H1 (cell line): ENCODE measurements around the gene UQCC3. TPM values are rescaled to one million over a fixed set of nuclear protein-coding genes. Genes with fewer than 3 reads are reported as not detected.

Experiments used
- CTCF ChIA-PET: fragments of 300-600 bp; sonication (Branson Sonifier 250); formaldehyde crosslinking; loops from one replicate; lab custom pipeline; 2021; ENCODE audit not compliant: partially characterized antibody; lab: Charles Lee
- POLR2A ChIA-PET: fragments of 300-600 bp; sonication (Branson Sonifier 250); formaldehyde crosslinking; loops from one replicate; lab custom pipeline; 2021; ENCODE audit warnings: inconsistent platforms; ENCODE audit not compliant: partially characterized antibody; lab: Charles Lee
- DNase-seq, 2 experiments: peaks; one replicate each; pipeline versions ENCODE4 v3.0.0 to v3.0.0-alpha.2; 2010 to 2022; ENCODE audit warnings: low spot score in 2 of 2, low read depth in 1 of 2, mixed read lengths in 1 of 2
- FAIRE-seq: peaks from 2 replicates; lab custom pipeline; 2011; peaks lifted over from hg19 to GRCh38; lab: Jason Lieb, UNC
- H2AFZ ChIP-seq: 2 replicates; pipeline ENCODE4 v1.8.1; 2012; ENCODE audit warnings: low read length, inconsistent platforms
- H2AK5ac ChIP-seq: 2 replicates; pipeline ENCODE4 v1.6.1; 2013; ENCODE audit warnings: low read depth, low read length
- H2BK120ac ChIP-seq: replicated peaks from 2 replicates; pipeline ENCODE3; 2013; ENCODE audit warnings: low read depth, low read length, inconsistent platforms
- H2BK12ac ChIP-seq: 2 replicates; pipeline ENCODE4 v1.6.1; 2013; ENCODE audit warnings: low read depth, low read length
- H2BK15ac ChIP-seq: 2 replicates; pipeline ENCODE4 v1.6.1; 2013; ENCODE audit warnings: low read length
- H2BK20ac ChIP-seq: 2 replicates; pipeline ENCODE4 v1.6.1; 2013; ENCODE audit warnings: low read length
- H2BK5ac ChIP-seq: 2 replicates; pipeline ENCODE4 v1.6.1; 2013; ENCODE audit warnings: low read depth, low read length
- H3K14ac ChIP-seq: 2 replicates; pipeline ENCODE4 v1.6.1; 2013; ENCODE audit warnings: inconsistent platforms; ENCODE audit not compliant: insufficient read length
- H3K18ac ChIP-seq: 2 replicates; pipeline ENCODE4 v1.6.1; 2013; ENCODE audit warnings: low read length; ENCODE audit errors: extremely low read depth
- H3K23ac ChIP-seq: 2 replicates; pipeline ENCODE4 v1.6.1; 2013; ENCODE audit warnings: inconsistent platforms; ENCODE audit not compliant: insufficient read length
- H3K23me2 ChIP-seq: 2 replicates; pipeline ENCODE4 v1.6.1; 2013; ENCODE audit warnings: low read depth, low read length
- H3K27ac ChIP-seq: 2 replicates; pipeline ENCODE4 v1.6.1; 2011; ENCODE audit warnings: low read depth, low read length, inconsistent platforms
- H3K27me3 ChIP-seq, 4 experiments: replicated peaks in 1 of 4; 1 replicate in 1 of 4; 2 replicates in 3 of 4; pipeline versions ENCODE4 v1.6.1 to v1.8.1; 2011 to 2013; ENCODE audit warnings: low read length in 3 of 4, mild to moderate bottlenecking in 3 of 4, inconsistent platforms in 2 of 4, mixed read lengths in 2 of 4, moderate library complexity in 1 of 4; ENCODE audit not compliant: control insufficient read depth in 3 of 4, insufficient read depth in 3 of 4; ENCODE audit errors: extremely low read depth in 1 of 4
- H3K36me3 ChIP-seq, 4 experiments: 2 replicates each; pipeline versions ENCODE4 v1.6.1 to v1.8.1; 2011 to 2013; ENCODE audit warnings: mild to moderate bottlenecking in 4 of 4, low read length in 3 of 4, moderate library complexity in 2 of 4, control low read depth in 1 of 4, inconsistent platforms in 1 of 4; ENCODE audit not compliant: insufficient read depth in 4 of 4, control insufficient read depth in 2 of 4
- H3K4ac ChIP-seq: replicated peaks from 2 replicates; pipeline ENCODE3; 2013; ENCODE audit warnings: low read length, low read depth, mixed read lengths, inconsistent platforms; ENCODE audit not compliant: insufficient read length
- H3K4me1 ChIP-seq, 4 experiments: replicated peaks in 1 of 4; 1 replicate in 1 of 4; 2 replicates in 3 of 4; pipeline versions ENCODE4 v1.6.1 to v1.8.1; 2011 to 2013; ENCODE audit warnings: low read length in 3 of 4, inconsistent platforms in 2 of 4, mixed read lengths in 1 of 4; ENCODE audit not compliant: insufficient read depth in 4 of 4, control insufficient read depth in 3 of 4
- H3K4me2 ChIP-seq, 2 experiments: 2 replicates each; pipeline versions ENCODE4 v1.6.1 to v1.8.1; 2011 to 2013; ENCODE audit warnings: low read depth in 2 of 2, low read length in 2 of 2, control low read depth in 1 of 2, inconsistent platforms in 1 of 2, mild to moderate bottlenecking in 1 of 2; ENCODE audit not compliant: insufficient read depth in 1 of 2
- H3K4me3 ChIP-seq, 4 experiments: fragments of 200-600, 300-600 bp in 1 of 4; sonication (generic), shearing (Covaris generic), sonication (Bioruptor Twin) in 1 of 4; 2 replicates each; pipeline versions ENCODE4 v1.5.1 to v1.8.1; 2011 to 2016; ENCODE audit warnings: low read length in 4 of 4, low read depth in 3 of 4, control low read depth in 2 of 4, inconsistent platforms in 2 of 4, mild to moderate bottlenecking in 2 of 4, mixed read lengths in 1 of 4, moderate library complexity in 1 of 4; ENCODE audit not compliant: insufficient read depth in 2 of 4; ENCODE audit errors: extremely low read depth in 1 of 4
- H3K56ac ChIP-seq: replicated peaks from 2 replicates; pipeline ENCODE3; 2013; ENCODE audit warnings: low read depth, mild to moderate bottlenecking, mixed read lengths, low read length, inconsistent platforms; ENCODE audit not compliant: insufficient read length
- H3K79me1 ChIP-seq: 2 replicates; pipeline ENCODE4 v1.6.1; 2013; ENCODE audit warnings: low read depth, low read length, control low read depth
- H3K79me2 ChIP-seq, 2 experiments: 2 replicates each; pipeline versions ENCODE4 v1.6.1 to v1.8.1; 2012 to 2013; ENCODE audit warnings: low read length in 2 of 2, mild to moderate bottlenecking in 2 of 2, inconsistent platforms in 1 of 2; ENCODE audit not compliant: insufficient read depth in 2 of 2, control insufficient read depth in 1 of 2
- H3K9ac ChIP-seq, 4 experiments: replicated peaks in 1 of 4; 1 replicate in 1 of 4; 2 replicates in 3 of 4; pipeline versions ENCODE4 v1.6.1 to v1.8.1; 2011 to 2013; ENCODE audit warnings: low read depth in 3 of 4, low read length in 3 of 4, control low read depth in 2 of 4, mild to moderate bottlenecking in 2 of 4, moderate library complexity in 2 of 4, inconsistent platforms in 1 of 4; ENCODE audit errors: extremely low read depth in 1 of 4
- H3K9me3 ChIP-seq, 2 experiments: 2 replicates each; pipeline versions ENCODE4 v1.6.1 to v1.8.1; 2012 to 2013; ENCODE audit warnings: mild to moderate bottlenecking in 2 of 2, moderate library complexity in 2 of 2, control low read depth in 1 of 2, inconsistent platforms in 1 of 2, low read depth in 1 of 2, low read length in 1 of 2, mixed read lengths in 1 of 2; ENCODE audit not compliant: insufficient read depth in 2 of 2
- H4K20me1 ChIP-seq, 2 experiments: replicated peaks in 1 of 2; 2 replicates each; pipeline versions ENCODE3 to v1.8.1; 2011 to 2013; ENCODE audit warnings: inconsistent platforms in 2 of 2, low read length in 2 of 2, mild to moderate bottlenecking in 1 of 2; ENCODE audit not compliant: insufficient read depth in 2 of 2, control insufficient read depth in 1 of 2
- H4K5ac ChIP-seq: 2 replicates; pipeline ENCODE4 v1.6.1; 2013; ENCODE audit warnings: low read length, low read depth, mixed read lengths, inconsistent platforms; ENCODE audit not compliant: insufficient read length
- H4K8ac ChIP-seq: 2 replicates; pipeline ENCODE4 v1.8.0; 2013; ENCODE audit warnings: mild to moderate bottlenecking, moderate library complexity, low read length, inconsistent platforms; ENCODE audit not compliant: insufficient read depth; ENCODE audit errors: extremely low read depth
- H4K91ac ChIP-seq: replicated peaks from 2 replicates; pipeline ENCODE3; 2013; ENCODE audit warnings: low read length, mixed read lengths, inconsistent platforms; ENCODE audit not compliant: insufficient read length
- EP300 ChIP-seq, 2 experiments: IDR thresholded peaks; 1 replicate in 1 of 2; 2 replicates in 1 of 2; pipeline ENCODE4 v1.6.1; 2011 to 2012; ENCODE audit warnings: low read depth in 2 of 2, low read length in 2 of 2, mild to moderate bottlenecking in 2 of 2, borderline replicate concordance in 1 of 2, inconsistent platforms in 1 of 2, moderate library complexity in 1 of 2
- FOSL1 ChIP-seq: IDR thresholded peaks from 2 replicates; pipeline ENCODE4 v1.6.1; 2011; ENCODE audit warnings: mild to moderate bottlenecking, low read depth, low read length, moderate library complexity; ENCODE audit not compliant: insufficient read depth
- GABPA ChIP-seq: IDR thresholded peaks from 2 replicates; pipeline ENCODE4 v1.6.1; 2011; ENCODE audit warnings: mild to moderate bottlenecking, low read length, moderate library complexity, borderline replicate concordance; ENCODE audit not compliant: insufficient read depth
- HDAC2 ChIP-seq, 2 experiments: fragments of 300-600 bp in 1 of 2; sonication (generic) in 1 of 2; IDR thresholded peaks; 2 replicates each; pipeline ENCODE4 v1.6.1; 2011 to 2012; ENCODE audit warnings: low read depth in 2 of 2, low read length in 2 of 2, mild to moderate bottlenecking in 2 of 2, moderate library complexity in 2 of 2, borderline replicate concordance in 1 of 2, inconsistent platforms in 1 of 2
- KDM4A ChIP-seq: IDR thresholded peaks from one replicate; pipeline ENCODE4 v1.7.1; 2012; ENCODE audit warnings: low read depth, mild to moderate bottlenecking, moderate library complexity, low read length, inconsistent platforms; ENCODE audit not compliant: severe bottlenecking
- PHF8 ChIP-seq: fragments of 200-600 bp; sonication (generic); conservative IDR thresholded peaks from 2 replicates; pipeline ENCODE4 v1.7.1; 2012; ENCODE audit warnings: low read depth, mild to moderate bottlenecking, inconsistent platforms, low read length, moderate library complexity
- RAD21 ChIP-seq, 2 experiments: IDR thresholded peaks in 1 of 2; conservative IDR thresholded peaks in 1 of 2; 2 replicates each; pipeline ENCODE4 v1.6.1; 2011; ENCODE audit warnings: low read depth in 2 of 2, low read length in 2 of 2, improper control_type of control experiment in 1 of 2, inconsistent platforms in 1 of 2, mild to moderate bottlenecking in 1 of 2, moderate library complexity in 1 of 2
- SP1 ChIP-seq: IDR thresholded peaks from 2 replicates; pipeline ENCODE4 v1.6.1; 2011; ENCODE audit warnings: low read depth, low read length
- SP4 ChIP-seq: IDR thresholded peaks from 2 replicates; pipeline ENCODE4 v1.6.1; 2012; ENCODE audit warnings: low read length, inconsistent platforms
- SUZ12 ChIP-seq: fragments of 200-600 bp; sonication (generic); IDR thresholded peaks from 2 replicates; pipeline ENCODE4 v1.6.1; 2012; ENCODE audit warnings: mild to moderate bottlenecking, inconsistent platforms, low read length, moderate library complexity, mixed read lengths
- ZNF274 ChIP-seq: IDR thresholded peaks from 2 replicates; pipeline ENCODE4 v1.7.0; 2012; ENCODE audit warnings: low read length, borderline replicate concordance; ENCODE audit errors: extremely low read depth
- WGBS, 2 experiments: shearing (Covaris generic) in 1 of 2; methylation state at CpG; one replicate each; pipeline versions ENCODE4 v1.1.6 to v1.1.7; 2013 to 2015; ENCODE audit warnings: low lambda C conversion rate in 2 of 2, mixed read lengths in 2 of 2, inconsistent platforms in 1 of 2, low coverage in 1 of 2, missing lambda C conversion rate in 1 of 2; ENCODE audit not compliant: insufficient replicate concordance in 2 of 2, insufficient coverage in 1 of 2, insufficient read length in 1 of 2; ENCODE audit errors: extremely low coverage in 1 of 2, missing lambda C conversion rate in 1 of 2; 5-methylcytosine and 5-hydroxymethylcytosine counted together
- polyA plus RNA-seq, 7 experiments: library from polyadenylated mRNA; depleted of rRNA in 3 of 7; stranded (reverse) in 5 of 7; unstranded in 2 of 7; fragments of >200 nt in 5 of 7; fragments of 200-250 nt in 2 of 7; gene quantifications; 1 replicate in 5 of 7; 2 replicates in 1 of 7; 4 replicates in 1 of 7; pipeline versions ENCODE4 v1.2.1 to v1.2.3, GENCODE V29; 2011 to 2013; ENCODE audit warnings: missing spikeins in 2 of 7, mixed read lengths in 2 of 7
- total RNA-seq: library from RNA; stranded (reverse); fragmentation: NEBNext Ultra II Directional; extraction: Animal tissue kit (Norgen Biotek cat#: 25700); gene quantifications from 2 replicates; pipeline ENCODE4 v1.2.1, GENCODE V29; 2021

UQCC3 gene
- total and polyA plus RNA-seq, 2 of the 8 experiments (the other 6 are each of a cell fraction or from before 2014, with no cell fraction given): 14.2 to 15.7 TPM

- FAIRE-seq: no peak
- Histone ChIP-seq H4K91ac (no peak overlapping the region), H2AK5ac (no peak overlapping the region), H4K8ac (no peak overlapping the region), H3K56ac (no peak overlapping the region), H3K79me1 (peaks cover 9% of the 10 kb centered on the region), H3K23me2 (peaks cover 4% of the 10 kb centered on the region; the same call in 1 of the 2 replicates), H3K23ac (no peak overlapping the region), H3K27me3 (no peaks in the 10 kb centered on the region), H3K4ac (no peak overlapping the region), H3K79me2 (peaks cover 0 to 23% of the 10 kb centered on the region in 2 experiments; a peak in 2 of 4 replicates), H3K9me3 (no peaks in the 10 kb centered on the region), H3K18ac (no peak overlapping the region), H3K14ac (no peak overlapping the region), H3K4me1 (peaks cover 3 to 8% (median 6%) of the 10 kb centered on the region in 4 experiments; a peak in 5 of 7 replicates), H2AFZ (no peak overlapping the region), H2BK12ac (no peak overlapping the region), H3K4me2 (peak overlapping the region; percentile 74 to 86; a peak in 2 of 4 replicates), H2BK20ac (no peak overlapping the region), H4K20me1 (peaks cover 0 to 1% of the 10 kb centered on the region in 2 experiments), H3K36me3 (peaks cover 5 to 29% (median 9%) of the 10 kb centered on the region in 4 experiments; a peak in 5 of 8 replicates), H2BK120ac (no peak overlapping the region), H3K9ac (no peak overlapping the region), H4K5ac (no peak overlapping the region), H2BK15ac (no peak overlapping the region), H3K27ac (no peak overlapping the region), H2BK5ac (no peak overlapping the region), H3K4me3 (peak overlapping the region in 1 of 4 experiments; percentile 98; a peak in 3 of 8 replicates)
- DNase-seq: no peak
- 88% methylated on average over 6 of the region's 6 CpGs; no CpG with 5 or more reads in 1 of the 2 experiments for WGBS, 2 experiments
- TF ChIP-seq KDM4A (no peak), SP4 (no peak), GABPA (no peak), SUZ12 (no peak), EP300 (IDR thresholded peaks at IDR 0.05; ENCODE audit: borderline replicate concordance in 1 of 2, low read depth in 2 of 2, low read length in 2 of 2) (no peak), PHF8 (no peak), SP1 (no peak), RAD21 (IDR thresholded peaks at IDR 0.05 in 1 of 2, conservative IDR thresholded peaks at IDR 0.05 in 1 of 2; ENCODE audit: low read depth in 2 of 2, low read length in 2 of 2) (no peak), FOSL1 (no peak), ZNF274 (no peak), HDAC2 (IDR thresholded peaks at IDR 0.05; ENCODE audit: borderline replicate concordance in 1 of 2, low read depth in 2 of 2, low read length in 2 of 2) (no peak)
- ChIA-PET CTCF (interaction anchor here (0.5 to 3.2 kb wide), 11 partner anchors 8 to 209 kb away, joined by 3 to 16 read pairs (median 5); partner anchors contain the start of genes CSKMT and EML3), POLR2A (interaction anchor here (0.7 to 61.4 kb wide), 11 partner anchors 14 to 110 kb away, joined by 3 to 2041 read pairs (median 3); partner anchors contain the start of genes BSCL2, C11orf98, CSKMT and GANAB)
Observed at GRCh38 chr11:62677156-62677555, 5.7 kb downstream of the UQCC3 start.
